Stimulated activated CD4-positive, alpha-beta T cell treated with anti-CD3 and anti-CD28 coated beads, Interleukin-12 subunit alpha, Interleukin-12 subunit beta, amount 100 ng/mL, for 24 hours (primary cell): ENCODE data around the gene IRF1.
A peak's percentile ranks its signal among the peaks of the same experiment; 100 is the strongest.

Source experiments
- DNase-seq, 2 experiments: peaks; one replicate each; pipeline ENCODE4 v3.0.0-alpha.2; 2020; ENCODE audit warnings: low read depth in 2 of 2

IRF1 gene

DNA sequence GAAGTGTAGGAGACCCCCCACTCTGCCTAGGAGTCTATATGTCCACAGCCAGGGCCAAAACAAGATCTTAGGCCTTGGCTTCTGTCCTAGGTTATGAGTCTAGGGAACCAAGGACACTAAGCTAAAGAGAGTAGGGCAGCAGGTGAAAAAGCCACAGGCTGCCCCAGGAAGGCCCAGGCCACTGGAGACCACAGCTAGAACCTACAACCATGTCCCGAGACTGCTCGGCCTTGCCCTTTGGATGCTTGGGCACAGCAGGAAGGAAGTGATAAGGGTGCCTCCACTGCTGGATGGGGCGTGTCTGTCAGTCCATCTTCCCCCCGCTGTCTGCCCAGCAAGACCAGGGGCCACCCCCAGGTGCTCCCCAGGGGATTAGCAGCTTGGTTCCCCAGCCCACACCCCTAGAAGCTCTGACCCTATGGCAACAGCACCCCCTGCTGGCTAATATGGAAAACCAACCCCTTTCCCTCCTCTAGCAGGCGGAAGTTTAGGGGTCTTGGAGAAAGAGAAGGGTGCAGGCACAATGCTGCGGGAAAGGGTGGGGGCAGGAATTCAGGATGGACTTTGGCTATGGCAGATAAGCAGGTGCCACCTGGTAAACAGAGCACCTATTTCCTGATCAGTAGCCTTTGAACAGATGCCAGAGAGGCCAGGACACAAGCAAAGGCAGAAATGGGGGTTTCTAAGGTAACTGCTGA is 10.5 kb upstream of the IRF1 start:
- DNase-seq, result peak in 1 of 2 experiments; percentile 59

DNA sequence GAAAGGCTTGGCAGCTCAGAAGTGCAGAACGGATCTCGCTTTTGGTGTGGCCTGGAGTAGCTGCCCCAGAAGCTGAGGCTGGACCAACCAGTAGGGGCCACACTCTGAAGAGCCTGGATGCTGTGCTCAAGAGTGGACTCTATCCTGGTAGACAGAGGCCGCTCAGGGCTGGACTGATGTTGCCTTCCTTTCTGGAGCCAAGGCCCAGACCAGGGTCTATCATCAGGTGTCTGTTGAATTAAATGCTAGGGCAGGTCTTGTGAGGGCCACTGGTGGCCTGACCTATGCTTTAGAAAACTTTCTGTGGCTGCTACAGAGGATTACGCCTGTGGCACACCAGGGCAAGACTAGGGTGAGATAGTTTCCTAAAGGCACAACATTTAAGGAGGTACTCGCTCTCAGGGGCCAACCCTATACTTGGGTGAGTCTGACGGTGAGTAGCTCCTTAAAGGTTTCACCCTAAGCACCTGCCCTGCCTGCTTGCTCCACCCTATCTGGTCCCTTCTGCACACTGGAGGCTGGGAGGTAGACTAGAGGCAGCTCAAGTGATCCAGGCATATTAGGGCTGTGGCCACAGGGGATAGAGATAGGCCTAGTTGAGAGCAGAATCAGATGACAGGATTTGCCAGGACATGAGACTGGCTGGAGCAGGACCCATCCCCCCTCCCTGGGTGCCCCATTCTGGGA is 9.8 kb upstream of the IRF1 start:
- no peak for DNase-seq

DNA sequence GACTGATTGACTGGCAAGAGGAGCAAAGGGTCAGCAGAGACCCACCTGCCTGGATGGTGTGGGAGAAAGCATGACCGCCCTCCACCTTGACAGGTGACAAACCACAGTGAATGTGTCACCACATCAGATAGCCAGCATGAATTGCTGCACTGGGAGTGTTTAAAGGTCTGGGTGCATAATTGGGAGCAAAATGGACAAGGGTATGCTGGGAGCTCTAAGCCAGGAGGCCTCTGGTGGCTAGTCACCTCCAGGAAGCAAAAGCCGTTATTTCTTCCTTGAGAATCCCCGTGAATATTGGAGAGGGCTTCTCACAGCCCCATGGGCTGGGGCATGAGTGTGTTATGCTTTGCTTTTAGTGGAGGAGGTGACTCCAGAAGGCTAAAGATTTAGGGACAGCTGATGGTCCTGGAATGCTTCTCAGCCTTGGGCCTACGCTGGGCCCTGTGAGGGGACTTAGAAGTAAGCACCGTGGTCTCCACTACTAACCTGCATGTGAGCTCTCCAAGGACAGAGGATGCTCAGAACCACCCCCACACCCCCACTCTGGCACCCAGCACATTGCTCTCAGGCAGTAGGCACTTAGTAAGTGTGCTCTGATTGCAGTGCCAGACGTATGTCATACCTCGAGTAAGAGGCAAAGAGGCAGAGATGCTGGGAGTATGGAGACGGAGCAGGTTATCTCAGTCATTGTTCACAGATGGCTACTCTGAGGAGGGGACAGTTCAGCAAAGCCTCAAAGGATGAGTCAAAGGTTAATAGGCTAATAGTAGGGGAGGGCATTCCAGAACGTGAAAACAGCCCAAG is 9.1 kb upstream of the IRF1 start:
- no peak for DNase-seq

DNA sequence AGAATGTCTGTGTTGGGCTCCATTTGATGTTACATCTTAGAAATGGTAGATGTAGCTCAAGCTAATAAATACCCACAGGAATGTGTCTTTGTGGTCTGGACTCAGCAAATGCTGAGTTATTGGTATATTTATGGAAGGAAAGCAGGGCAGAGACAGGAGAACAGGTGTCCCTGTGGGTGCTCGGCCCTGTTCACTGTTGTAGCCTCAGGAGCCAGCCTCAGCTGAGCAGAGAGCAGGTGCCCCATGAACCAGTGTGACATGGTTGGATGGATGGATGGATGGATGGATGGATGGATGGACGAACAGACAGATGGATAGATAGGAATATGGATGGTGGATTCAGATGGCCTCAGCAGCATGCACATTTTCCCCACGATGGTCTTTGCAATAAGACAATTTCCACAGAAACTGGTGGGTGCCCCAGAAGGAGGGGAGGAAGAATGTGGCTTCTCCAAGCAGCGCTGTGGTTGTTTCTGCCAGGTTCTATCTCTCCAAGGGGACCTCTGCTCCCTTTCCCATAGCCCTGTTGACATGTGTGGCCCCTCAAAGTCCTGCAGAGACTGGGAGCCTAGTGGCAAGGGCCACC is 8.2 kb upstream of the IRF1 start:
- DNase-seq, result no peak

DNA sequence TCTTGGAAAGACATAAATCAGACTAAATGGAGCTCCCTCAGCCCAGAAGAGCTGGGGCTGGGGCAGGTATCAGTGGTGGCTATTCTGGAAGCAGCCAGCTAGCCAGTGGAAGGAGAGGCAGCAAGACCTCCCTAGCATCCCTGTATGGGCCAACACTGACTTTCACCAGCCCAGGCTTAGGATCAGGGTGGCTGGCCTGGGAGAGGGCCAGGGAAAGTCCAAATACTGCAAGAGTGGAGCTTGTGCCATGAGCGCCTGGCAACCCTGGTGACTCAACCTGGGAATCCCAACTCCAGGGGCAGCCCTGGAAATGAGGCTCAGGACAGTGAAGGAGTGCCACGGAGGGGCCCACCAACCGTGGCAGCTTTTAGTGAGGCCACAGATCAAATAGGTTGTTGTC is 7.6 kb upstream of the IRF1 start:
- DNase-seq, result no peak

DNA sequence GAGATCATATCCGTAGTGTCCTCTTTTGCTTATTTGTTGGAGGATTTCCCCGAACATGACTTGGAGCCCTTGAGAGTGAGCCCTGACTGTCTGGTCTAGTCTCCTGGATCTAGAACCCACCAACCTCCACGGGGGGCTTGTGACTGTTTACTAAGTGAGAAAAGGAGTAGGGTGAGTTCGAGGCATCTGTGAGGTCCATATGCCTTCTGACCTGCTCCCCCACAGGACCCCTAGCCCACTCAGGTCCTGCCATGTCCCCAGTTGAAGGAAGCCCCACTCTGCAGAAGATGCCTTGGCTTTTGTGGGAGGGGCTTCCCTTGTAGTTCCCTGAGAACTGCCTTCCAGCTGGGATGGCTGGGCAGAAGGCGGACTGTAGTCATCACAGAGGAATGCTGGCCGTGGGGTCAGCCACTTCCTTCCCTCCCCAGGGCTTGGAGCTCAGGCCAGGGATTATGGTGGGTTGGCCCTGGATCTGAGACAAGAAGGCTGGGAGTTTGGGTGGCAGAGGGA is 7.0 kb upstream of the IRF1 start:
- no peak for DNase-seq

DNA sequence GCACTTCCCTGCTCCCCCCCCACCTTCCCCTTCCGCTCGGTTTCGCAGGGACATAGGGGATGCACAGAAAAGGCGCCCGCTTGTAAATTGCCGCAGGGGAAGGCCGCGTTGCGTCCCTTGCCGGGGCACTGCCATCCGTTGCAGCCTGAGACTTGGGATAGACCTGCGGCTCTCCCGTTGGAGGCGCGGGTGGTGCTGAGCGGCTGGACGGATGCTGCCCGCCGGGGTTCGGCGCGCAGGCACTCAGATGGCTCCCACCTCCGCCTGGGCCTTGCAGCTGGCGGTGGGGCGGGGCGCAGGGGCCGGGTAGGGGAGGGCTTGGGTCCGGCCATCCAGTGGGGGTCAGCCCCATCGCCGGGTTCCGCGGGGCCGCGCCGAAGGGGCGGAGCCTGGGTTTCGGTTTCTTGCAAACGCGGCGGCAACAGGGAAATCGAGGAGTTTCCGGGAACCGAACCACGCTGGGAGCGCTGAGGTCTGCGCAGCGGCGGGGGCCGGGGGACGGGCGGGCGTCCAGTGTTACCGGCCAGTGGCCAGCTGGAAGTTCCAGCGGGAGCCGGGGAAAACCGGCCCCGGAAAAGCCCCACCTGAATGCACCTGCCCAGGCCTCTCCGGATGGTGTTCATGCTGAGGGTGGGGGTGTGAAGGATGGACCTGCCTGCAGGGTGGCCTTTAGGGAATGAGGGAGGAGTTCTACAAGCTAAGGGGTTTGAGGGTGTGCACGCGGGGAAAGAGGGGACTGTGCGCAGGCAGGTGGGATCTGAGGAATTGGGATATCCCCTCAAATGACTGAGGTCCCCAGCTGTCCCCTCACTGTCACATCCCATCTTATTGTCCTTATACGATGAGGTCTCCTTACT is 6.3 kb upstream of the IRF1 start:
- DNase-seq, result peak in 1 of 2 experiments; percentile 64

DNA sequence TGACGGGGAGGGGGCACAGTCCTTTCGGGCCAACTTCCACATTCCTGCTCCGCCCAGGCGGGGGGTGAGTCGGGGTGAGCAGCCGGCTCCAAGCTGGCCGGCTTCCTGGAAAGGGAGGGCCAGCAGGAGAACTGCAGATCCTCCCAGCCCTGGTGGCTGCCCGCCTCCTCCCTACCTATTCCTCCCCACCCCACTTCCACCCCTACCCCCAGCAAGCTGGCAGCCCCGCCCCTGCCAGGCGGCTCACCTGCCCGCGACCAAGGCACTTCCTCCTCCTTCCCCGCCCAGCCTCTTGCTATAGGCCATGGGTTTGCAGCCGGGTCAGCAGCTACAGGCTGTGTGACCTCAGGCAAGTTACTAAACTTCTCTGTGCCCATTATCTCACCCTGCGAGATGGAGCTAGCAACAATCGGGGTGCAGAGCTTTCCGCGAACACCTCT is 5.6 kb upstream of the IRF1 start:
- peak; percentile 68 to 81 for DNase-seq

DNA sequence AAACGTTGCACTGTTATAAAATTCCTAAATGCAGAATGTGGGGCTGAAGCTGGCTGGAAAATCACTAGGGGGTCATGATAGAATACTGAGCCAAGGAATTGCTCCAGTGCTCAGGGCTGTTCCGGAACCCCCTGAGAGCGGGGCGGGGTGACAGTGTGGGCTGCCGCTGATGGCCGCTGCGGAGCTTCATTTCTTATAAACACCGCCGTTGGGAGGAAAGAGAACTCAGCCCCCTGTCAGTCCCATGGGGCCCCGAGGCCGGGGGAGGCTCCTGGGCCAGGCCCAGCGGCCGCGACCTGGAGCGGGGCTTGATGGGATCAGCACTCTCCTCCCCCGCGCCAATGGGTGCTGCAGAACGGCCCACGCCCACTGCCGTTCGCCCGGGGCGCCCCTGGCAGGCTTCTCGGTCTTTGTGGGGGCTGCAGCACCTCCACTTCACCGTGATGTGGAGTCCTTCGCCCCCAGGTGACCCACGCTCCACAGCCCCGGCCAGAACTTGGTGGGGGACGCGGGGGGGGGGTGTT is 5.2 kb upstream of the IRF1 start:
- peak; percentile 57 to 69 for DNase-seq

DNA sequence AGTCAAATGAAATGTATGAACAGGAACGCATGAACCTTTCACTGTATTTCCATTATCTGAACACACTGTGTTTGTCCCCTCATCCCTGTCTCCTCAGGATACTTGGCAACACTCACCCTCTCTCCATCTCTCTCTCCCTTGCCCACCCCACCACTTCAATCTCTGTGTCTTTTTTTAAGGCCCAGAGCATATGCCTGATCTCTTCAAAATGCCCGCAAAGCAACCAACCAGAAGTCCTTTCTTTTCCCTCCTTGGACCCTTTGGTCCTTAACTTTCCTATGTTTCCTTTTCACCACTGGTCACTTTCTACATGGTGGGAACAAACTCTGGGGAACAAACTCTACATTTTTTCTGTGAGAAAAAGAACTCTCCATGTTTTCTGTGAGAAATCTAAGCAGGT is 3.2 kb upstream of the IRF1 start:
- no peak for DNase-seq

DNA sequence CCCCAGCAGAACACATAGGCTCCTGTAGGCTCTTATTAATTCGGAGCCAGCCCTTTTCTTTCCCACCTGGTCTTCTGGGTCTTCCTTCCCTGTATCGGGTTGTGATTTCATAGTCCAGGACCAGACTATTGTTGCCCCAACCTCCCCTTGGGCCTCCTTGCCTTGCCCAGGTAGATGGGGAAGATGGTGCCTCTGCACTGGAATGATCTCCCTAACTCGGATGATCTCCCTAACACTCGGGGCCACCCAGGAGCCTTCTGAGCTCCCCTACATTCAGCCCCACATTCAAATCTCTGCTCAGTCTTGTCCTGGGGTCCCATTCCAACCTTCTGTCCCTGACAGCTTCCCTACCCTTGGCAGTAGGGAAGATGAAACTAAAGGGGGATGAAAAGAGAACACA is 2.7 kb upstream of the IRF1 start:
- no peak for DNase-seq

DNA sequence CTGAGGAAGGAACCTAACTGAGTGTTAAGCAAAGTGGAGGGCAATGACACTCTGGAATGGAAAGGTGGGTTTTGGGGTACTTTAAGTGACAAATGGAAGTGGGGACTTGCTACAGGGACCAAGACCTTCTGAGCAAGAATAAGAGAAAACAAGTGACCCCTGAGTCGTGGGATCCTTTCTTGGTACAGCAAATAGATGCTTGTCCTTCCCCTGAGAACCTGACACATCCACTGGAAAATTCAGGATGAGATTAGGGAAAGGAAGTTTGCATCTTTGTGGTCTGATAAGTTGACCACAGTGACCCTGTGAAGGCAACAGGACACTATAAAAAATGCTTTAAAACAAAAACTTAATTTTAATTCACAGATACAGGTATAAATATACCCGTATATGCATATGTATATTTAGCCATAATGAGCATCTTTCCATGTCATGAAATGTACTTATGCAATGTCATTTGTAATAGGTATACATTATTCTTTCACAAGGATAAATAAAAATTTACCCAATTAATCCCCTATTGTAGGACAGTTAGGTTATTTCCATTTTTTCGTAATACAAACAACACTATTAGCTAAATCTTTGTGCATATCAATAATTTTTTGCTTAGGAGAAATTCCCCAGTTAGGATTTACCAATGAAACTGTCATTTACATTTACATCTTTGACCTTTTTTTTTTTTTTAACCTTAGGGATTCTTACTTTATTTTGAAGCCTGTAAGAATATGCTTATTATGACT is 2.0 kb upstream of the IRF1 start:
- DNase-seq, result no peak

DNA sequence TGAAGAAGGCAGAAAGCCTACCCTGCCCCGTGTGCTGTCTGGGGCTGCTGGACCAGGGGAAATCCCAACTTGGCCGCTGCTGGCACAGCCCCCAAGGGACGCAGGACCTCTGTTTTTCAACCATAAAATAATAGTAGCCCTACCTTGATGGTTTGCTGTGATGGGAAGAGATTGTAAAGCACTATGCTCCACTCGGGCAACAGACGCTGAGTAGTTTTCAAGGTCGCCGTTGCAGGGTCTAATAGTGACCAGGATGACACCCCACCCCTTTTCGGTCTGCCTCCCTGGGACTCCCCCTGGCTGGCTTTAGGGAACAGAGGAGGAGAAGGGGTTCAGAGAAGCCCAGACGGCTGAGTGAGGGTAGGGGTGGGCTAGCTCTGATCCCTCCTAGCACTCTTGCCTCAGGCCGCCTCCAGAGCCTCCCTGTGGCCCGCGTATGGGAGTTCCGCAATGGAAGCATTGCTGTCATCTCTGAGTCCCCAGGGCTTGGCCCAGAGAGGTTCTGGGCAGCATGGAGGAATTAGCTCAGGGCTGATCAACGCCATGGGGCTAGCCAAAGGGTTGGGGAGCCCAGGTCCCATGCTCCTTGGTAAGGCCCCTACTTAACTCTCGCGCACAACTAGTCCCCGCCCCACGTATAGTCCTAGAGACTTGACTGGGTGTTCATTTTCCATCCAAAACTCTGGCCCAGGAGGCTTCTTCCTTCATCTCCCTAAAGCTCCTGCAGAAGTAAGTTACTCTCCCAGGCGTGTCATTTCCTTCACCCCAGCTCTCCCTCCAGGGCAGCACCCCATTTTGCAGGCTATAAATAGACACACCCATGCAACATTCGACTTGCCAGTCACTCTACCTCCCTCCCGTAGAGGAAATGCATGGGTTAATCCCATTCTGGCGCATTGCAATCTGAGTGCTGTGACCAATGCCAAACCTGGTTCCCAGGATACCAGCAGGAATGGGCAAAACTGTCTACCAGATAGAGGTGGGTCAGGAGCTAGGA is 1.1 kb upstream of the IRF1 start:
- DNase-seq, result no peak

DNA sequence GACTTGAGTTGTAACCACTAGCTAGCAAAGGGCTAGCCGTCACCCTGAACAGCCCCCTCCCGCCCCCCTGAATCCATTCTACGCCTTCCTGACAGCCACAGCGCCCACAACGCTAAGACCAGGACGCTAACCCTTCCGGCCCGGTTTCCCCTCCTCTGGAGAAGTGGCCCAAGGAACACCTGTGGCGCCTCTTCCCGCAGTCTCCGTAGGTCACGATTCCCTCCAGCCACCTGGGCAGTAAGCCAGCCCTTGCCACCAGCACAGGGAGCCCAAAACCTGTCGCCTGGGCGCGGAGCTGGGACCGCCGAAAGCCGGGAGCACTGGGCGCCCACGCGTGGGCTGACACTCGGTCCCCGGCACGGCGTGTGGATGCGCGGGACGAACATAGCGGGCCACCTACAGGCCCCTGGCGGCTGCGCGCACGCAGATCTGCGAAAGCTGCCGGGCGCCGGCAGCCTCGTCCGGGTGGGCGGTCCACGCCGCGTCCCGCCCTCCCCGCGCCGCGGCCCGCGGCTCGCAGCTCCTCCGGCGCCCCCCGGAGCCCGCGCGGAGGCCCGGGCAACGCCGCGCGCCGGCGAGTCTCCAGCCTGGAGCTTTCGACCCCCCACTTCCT is 596 bp downstream of the IRF1 start:
- no peak for DNase-seq

DNA sequence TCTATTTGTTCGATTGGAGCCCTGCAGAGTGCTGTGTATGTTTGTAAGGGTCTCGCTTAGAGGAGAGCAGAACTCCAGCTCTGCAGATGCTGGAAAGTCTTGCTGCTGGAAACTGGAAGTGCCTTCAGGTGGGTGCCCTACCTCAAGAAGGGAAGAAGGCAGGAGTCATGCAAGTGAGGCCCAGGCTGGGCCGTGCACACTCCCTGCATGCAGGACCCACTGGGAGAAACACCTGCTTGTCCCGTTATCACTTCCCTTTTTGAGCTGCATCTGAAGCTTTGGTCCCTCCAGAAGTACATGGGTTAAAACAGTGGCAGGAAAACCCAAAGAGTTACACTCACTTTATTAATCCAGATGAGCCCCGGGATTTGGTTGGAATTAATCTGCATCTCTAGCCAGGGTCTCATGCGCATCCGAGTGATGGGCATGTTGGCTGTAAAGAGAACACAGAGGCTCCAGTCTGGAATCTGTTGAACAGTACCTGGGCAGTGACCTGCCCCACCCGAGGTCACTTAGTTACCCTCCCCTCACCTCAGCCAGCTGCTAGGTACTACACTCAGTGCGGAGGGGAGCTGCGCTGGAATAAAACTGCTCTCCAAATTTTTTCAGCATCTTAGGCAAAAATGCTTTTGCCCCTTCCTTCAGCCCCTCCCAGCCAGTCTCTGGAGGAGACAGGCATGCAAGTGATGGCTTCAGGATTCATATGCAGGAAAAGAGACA is 1.4 kb downstream of the IRF1 start:
- no peak for DNase-seq

DNA sequence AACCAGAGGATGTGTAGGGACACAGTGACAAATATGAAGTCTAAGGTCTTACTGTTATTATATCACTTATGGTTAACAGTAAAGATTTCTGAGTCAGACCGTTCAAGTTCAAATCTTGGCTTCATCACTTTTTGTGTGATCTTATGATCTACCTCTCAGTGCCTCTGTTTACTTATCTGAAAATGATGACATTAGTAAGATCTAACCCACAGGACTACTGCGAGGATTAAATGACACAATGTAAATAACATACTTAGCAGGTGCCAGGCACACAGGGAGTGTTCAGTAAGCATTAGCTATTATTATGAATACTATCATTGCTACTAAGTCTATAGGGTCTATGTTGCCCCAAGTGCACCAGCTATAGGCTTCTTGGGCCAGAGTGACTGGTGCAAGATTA is 2.0 kb downstream of the IRF1 start:
- no peak for DNase-seq

DNA sequence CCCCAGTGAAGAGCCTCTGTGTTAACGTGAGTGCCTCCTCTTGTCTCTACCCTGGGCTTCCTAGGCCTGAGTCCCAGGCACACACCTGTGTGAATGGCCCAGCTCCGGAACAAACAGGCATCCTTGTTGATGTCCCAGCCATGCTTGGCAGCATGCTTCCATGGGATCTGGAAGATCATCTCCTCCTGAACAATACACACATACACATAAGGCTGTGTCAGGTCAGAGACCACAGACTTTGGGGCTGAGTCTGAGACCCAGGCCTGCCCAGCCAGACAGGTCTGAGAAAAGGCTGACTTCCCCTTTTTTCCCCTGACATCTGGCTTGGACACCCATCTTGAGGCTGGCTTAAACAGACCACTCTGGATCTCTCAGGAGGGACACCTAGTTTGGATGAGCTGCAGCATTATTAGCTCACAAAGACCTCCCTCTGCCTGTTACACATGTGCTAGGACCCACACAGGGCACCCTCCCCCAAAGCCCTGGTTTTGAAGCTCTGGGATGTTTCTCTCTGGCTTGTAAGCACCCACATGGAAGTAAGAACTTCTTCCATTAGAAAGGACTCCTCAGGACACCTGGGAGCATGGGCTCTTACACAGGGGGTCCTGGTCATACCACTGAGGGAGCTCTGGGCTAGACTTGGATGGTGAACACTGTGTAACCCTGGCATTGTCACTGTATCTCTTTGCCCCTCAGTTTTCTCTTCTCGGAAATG is 2.6 kb downstream of the IRF1 start:
- no peak for DNase-seq
